MG63 (cell line): Measurements from ENCODE around the gene DIMT1. TPM values are rescaled to one million over a fixed set of nuclear protein-coding genes. Genes with fewer than 3 reads are reported as not detected.

Experiments used
- total RNA-seq: library from RNA; depleted of rRNA; stranded (reverse); fragments of >200 nt; shearing (Covaris generic); gene quantifications from 2 replicates; pipeline ENCODE4 v1.2.3, GENCODE V29; 2014; ENCODE audit warnings: low replicate concordance; rRNA removed

Gene DIMT1
- total RNA-seq, 1 experiment from 2014 or later: 63.6 TPM

Other genes with a start within 250 kb of the DIMT1 start
- gene KIF2A, start 97.7 kb downstream of the DIMT1 start, total RNA-seq: 27.4 and 29.4 TPM in 2 replicates
- gene IPO11, start 8.9 kb upstream of the DIMT1 start, total RNA-seq: 26.6 and 27.6 TPM in 2 replicates
- 0.10 TPM in 1 of 2 replicates, not detected in the other for gene LRRC70, start 174.9 kb upstream of the DIMT1 start, total RNA-seq